Naive thymus-derived CD4-positive, alpha-beta T cell (primary cell): ENCODE results near the gene SMC1A. TPM values are rescaled to one million over a fixed set of nuclear protein-coding genes. Genes with fewer than 3 reads are reported as not detected.
"Not testable (repeated sequence)": the region's sequence is repeated elsewhere in the genome, so short reads cannot be mapped to it uniquely, and the experiment has no call there.

ENCODE experiments used
- ATAC-seq: fragments of 150-1000 bp; cut with Tn5 transposase; 2 replicates; pipeline ENCODE4 v1.10.0; 2021; ENCODE audit warnings: mild to moderate bottlenecking, moderate library complexity
- CTCF ChIA-PET: fragments of 350-600 bp; sonication (Branson Sonifier 250); formaldehyde crosslinking; loops from one replicate; lab custom pipeline; 2021; ENCODE audit warnings: antibody characterized with exemption; lab: Charles Lee
- POLR2A ChIA-PET: fragments of 350-600 bp; sonication (Branson Sonifier 250); formaldehyde crosslinking; loops from one replicate; lab custom pipeline; 2021; ENCODE audit warnings: antibody characterized with exemption, inconsistent platforms; lab: Charles Lee
- DNase-seq, 9 donors: peaks; one replicate each; pipeline versions ENCODE4 v3.0.0 to v3.0.0-alpha.2; 2020 to 2022; ENCODE audit warnings: mixed read lengths in 1 of 9
- H3K27ac ChIP-seq: one replicate; pipeline ENCODE4 v1.7.0; 2013; ENCODE audit warnings: mild to moderate bottlenecking, low read depth, low read length, moderate library complexity
- H3K27me3 ChIP-seq, 2 donors: one replicate each; pipeline ENCODE4 v1.7.0; 2013; ENCODE audit warnings: low read length in 2 of 2, mild to moderate bottlenecking in 2 of 2, moderate library complexity in 2 of 2; ENCODE audit not compliant: control insufficient read depth in 2 of 2, insufficient read depth in 2 of 2
- H3K36me3 ChIP-seq, 3 experiments: 1 replicate in 2 of 3; 2 replicates in 1 of 3; pipeline ENCODE4 v1.7.0; 2013; ENCODE audit warnings: low read length in 3 of 3, mild to moderate bottlenecking in 3 of 3, moderate library complexity in 1 of 3; ENCODE audit not compliant: insufficient read depth in 3 of 3, control insufficient read depth in 2 of 3
- H3K4me1 ChIP-seq, 2 donors: one replicate each; pipeline ENCODE4 v1.7.0; 2013; ENCODE audit warnings: low read length in 2 of 2, mild to moderate bottlenecking in 2 of 2, moderate library complexity in 1 of 2; ENCODE audit not compliant: control insufficient read depth in 2 of 2, insufficient read depth in 2 of 2
- H3K4me3 ChIP-seq: 2 replicates; pipeline ENCODE4 v1.7.0; 2013; ENCODE audit warnings: mild to moderate bottlenecking, low read length
- H3K9me3 ChIP-seq, 3 experiments: 1 replicate in 2 of 3; 2 replicates in 1 of 3; pipeline ENCODE4 v1.7.0; 2013; ENCODE audit warnings: low read length in 3 of 3; ENCODE audit not compliant: control insufficient read depth in 2 of 3
- H3K27ac Mint-ChIP-seq, 9 donors: one replicate each; pipeline ENCODE4 v1.8.0; 2020 to 2022; ENCODE audit warnings: mixed read lengths in 9 of 9, mild to moderate bottlenecking in 8 of 9, moderate library complexity in 5 of 9, inconsistent platforms in 2 of 9
- H3K27me3 Mint-ChIP-seq, 5 donors: one replicate each; pipeline ENCODE4 v1.8.0; 2021 to 2022; ENCODE audit warnings: mixed read lengths in 5 of 5, mild to moderate bottlenecking in 1 of 5
- H3K36me3 Mint-ChIP-seq, 5 donors: one replicate each; pipeline ENCODE4 v1.8.0; 2020 to 2022; ENCODE audit warnings: mixed read lengths in 5 of 5, mild to moderate bottlenecking in 3 of 5, inconsistent platforms in 1 of 5
- H3K4me1 Mint-ChIP-seq, 7 donors: one replicate each; pipeline ENCODE4 v1.8.0; 2020 to 2022; ENCODE audit warnings: mixed read lengths in 7 of 7, mild to moderate bottlenecking in 3 of 7, inconsistent platforms in 1 of 7
- H3K4me3 Mint-ChIP-seq, 10 donors: one replicate each; pipeline ENCODE4 v1.8.0; 2020 to 2022; ENCODE audit warnings: mild to moderate bottlenecking in 10 of 10, mixed read lengths in 10 of 10, moderate library complexity in 6 of 10, inconsistent platforms in 2 of 10
- H3K9me3 Mint-ChIP-seq, 11 donors: one replicate each; pipeline ENCODE4 v1.8.0; 2020 to 2022; ENCODE audit warnings: mixed read lengths in 11 of 11, mild to moderate bottlenecking in 4 of 11, inconsistent platforms in 1 of 11, moderate library complexity in 1 of 11
- intact Hi-C, 2 donors: fragments of 100-400 bp; cut with micrococcal nuclease; formaldehyde crosslinking; loops; one replicate each; pipeline ENCODE4 v1.15.1; 2023
- polyA plus RNA-seq, 2 donors: library from polyadenylated mRNA; unstranded; fragments of 300-500 nt; fragmentation: Illumina TruSeq; gene quantifications; one replicate each; pipeline ENCODE4 v1.2.3, GENCODE V29; 2021
- total RNA-seq, 6 experiments: library from RNA in 5 of 6; stranded (reverse) in 5 of 6; gene quantifications; 1 replicate in 5 of 6; 2 replicates in 1 of 6; pipeline ENCODE4 v1.2.3 and lab custom pipeline; 2021 to 2026

The SMC1A gene
- total and polyA plus RNA-seq, 7 experiments from 2014 or later: 53.0 to 108 (median 67.7) TPM

DNA sequence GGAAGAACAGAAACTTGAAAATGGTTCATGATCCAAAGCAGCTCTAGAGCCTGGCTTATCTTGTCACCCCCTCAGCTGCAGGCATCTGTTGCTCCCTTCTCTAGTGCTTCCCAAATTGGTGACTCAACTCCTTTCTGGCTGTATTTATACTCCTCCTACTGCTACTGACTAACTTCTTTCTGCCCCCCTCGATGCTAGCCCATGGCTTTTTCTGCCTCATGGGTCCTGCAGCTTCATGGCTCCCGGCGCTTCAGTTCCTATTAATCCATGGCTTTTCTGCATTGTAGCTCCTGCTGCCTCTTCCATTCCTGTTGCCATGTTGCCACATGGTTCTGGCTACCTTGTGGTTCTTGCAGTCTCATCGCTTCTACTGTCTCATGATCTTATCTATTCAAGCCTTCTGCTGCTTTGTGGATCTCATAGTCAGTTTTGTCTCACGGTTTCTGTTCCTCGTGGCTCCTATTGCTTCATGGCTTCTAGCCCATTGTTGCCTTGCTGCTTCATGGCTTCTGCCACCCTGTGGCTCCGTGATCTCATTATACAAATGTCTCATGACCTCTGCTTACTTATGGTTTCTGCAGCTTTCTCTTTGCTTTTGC, 48.1 kb downstream of the SMC1A start:
- CTCF ChIA-PET: no interaction called here
- intact Hi-C loops: no loop called here
- H3K27ac ChIP-seq: no peak overlapping the region
- no peaks in the 10 kb centered on the region for H3K9me3 ChIP-seq
- peaks cover 0 to 15% (median 0%) of the 10 kb centered on the region in 3 experiments for H3K36me3 ChIP-seq
- POLR2A ChIA-PET: no interaction called here
- DNase-seq (no peak), ATAC-seq (peak; percentile 41)
- Mint-ChIP-seq H3K4me1 (peaks cover 0 to 3% (median 0%) of the 10 kb centered on the region in 7 donors), H3K27me3 (no peaks in the 10 kb centered on the region), H3K9me3 (peaks cover 0 to 4% (median 0%) of the 10 kb centered on the region in 11 donors), H3K27ac (peak overlapping the region in 4 of 9 donors; percentile 31 to 63 (median 42)), H3K4me3 (no peak overlapping the region), H3K36me3 (peaks cover 0 to 40% (median 6%) of the 10 kb centered on the region in 5 donors)
- no peaks in the 10 kb centered on the region for H3K27me3 ChIP-seq
- no peak overlapping the region for H3K4me3 ChIP-seq
- no peaks in the 10 kb centered on the region for H3K4me1 ChIP-seq

DNA sequence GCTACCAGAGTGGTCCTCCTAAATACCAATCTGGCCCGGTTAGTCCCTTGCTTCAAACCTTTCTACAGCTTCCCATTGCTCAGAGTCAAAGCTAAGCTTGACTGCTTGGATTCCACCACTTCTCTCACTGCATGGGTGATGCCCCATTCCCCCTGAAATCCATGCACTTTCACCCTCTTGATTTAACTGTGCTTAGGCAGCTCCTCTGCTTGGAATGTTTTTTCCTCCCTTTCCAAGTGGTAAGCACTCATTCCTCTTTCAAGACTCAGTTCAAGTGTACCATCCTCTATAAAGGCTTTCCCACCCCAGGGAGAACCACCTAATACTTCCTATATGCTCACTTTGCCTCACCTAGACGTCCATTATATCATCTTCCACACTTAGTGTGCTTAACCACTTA, 49.1 kb downstream of the SMC1A start:
- Histone ChIP-seq H3K27ac (no peak overlapping the region), H3K4me3 (no peak overlapping the region), H3K27me3 (no peaks in the 10 kb centered on the region), H3K9me3 (no peaks in the 10 kb centered on the region), H3K36me3 (peaks cover 0 to 5% (median 0%) of the 10 kb centered on the region in 3 experiments), H3K4me1 (no peaks in the 10 kb centered on the region)
- Mint-ChIP-seq H3K27me3 (no peaks in the 10 kb centered on the region), H3K4me1 (peaks cover 0 to 3% (median 0%) of the 10 kb centered on the region in 7 donors), H3K27ac (peak overlapping the region in 1 of 9 donors; percentile 2), H3K4me3 (no peak overlapping the region), H3K9me3 (peaks cover 0 to 4% (median 0%) of the 10 kb centered on the region in 11 donors), H3K36me3 (peaks cover 0 to 39% (median 5%) of the 10 kb centered on the region in 5 donors)
- DNase-seq: no peak
- ATAC-seq: no peak
- POLR2A ChIA-PET: interaction anchor here (0.6 kb wide), 1 partner anchor 811 kb away, joined by 3 read pairs; no protein-coding TSS in a partner anchor
- CTCF ChIA-PET: no interaction called here
- intact Hi-C loops: no loop called here

- CTCF ChIA-PET, H3K4me3 Mint-ChIP-seq, ATAC-seq, POLR2A ChIA-PET, H3K27ac Mint-ChIP-seq, H3K36me3 ChIP-seq, H3K27ac ChIP-seq, DNase-seq, H3K9me3 ChIP-seq, H3K27me3 ChIP-seq, H3K4me1 Mint-ChIP-seq, H3K4me3 ChIP-seq, intact Hi-C loops, H3K27me3 Mint-ChIP-seq, H3K4me1 ChIP-seq, H3K9me3 Mint-ChIP-seq: not testable (repeated sequence)
- peaks cover 0 to 40% (median 5%) of the 10 kb centered on the region in 5 donors for H3K36me3 Mint-ChIP-seq
Measured at GRCh38 chrX:53366454-53366853, 56.0 kb downstream of the SMC1A start.

GRCh38 chrX:53362449-53362848, 60.0 kb downstream of the SMC1A start:
- ChIA-PET CTCF (no interaction called here), POLR2A (no interaction called here)
- peaks cover 0 to 4% (median 0%) of the 10 kb centered on the region in 7 donors for H3K4me1 Mint-ChIP-seq
- Histone ChIP-seq H3K27me3 (no peaks in the 10 kb centered on the region), H3K4me1 (no peaks in the 10 kb centered on the region), H3K27ac (no peak overlapping the region), H3K9me3 (no peaks in the 10 kb centered on the region), H3K36me3 (no peaks in the 10 kb centered on the region), H3K4me3 (no peak overlapping the region)
- no peaks in the 10 kb centered on the region for H3K27me3 Mint-ChIP-seq
- ATAC-seq: no peak
- intact Hi-C loops: no loop called here
- H3K27ac Mint-ChIP-seq: no peak overlapping the region
- no peak overlapping the region for H3K4me3 Mint-ChIP-seq
- peaks cover 0 to 28% (median 5%) of the 10 kb centered on the region in 5 donors for H3K36me3 Mint-ChIP-seq
- no peak for DNase-seq
- H3K9me3 Mint-ChIP-seq: peaks cover 0 to 4% (median 0%) of the 10 kb centered on the region in 11 donors

DNA sequence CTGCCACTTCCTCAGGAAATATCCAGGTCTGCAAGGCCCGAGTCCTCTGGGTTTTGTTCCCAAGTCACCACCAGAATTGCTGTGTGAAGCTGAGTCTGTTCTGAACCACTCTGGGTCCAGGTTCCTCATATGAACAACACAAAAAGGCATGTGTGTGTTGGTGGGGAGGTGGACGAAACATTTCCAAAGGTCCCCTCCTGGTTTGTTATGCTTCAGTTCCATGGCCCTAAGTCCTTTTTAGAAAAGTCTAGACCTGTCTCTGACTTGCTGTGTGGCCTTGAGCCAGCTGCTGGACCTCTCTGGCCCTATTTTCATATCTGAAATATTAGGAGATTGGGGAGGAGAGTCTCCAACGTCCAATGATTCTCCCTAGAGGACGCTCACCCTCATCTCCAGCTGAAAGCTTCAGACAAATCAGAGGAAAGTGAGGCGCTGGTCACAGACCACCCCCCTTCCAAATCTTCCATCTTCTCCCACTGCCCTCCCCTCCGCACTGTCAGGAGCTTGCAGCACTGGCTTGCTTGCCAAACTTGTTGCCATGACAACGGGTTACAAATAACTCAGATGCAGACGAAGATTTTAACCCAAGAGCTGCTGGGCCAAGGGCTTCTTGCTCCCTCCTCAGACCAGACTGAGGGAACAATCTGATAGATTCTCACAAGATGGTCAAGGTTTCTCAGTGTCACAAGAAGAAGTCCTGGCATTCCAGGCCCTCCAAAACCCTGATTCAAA, 64.5 kb downstream of the SMC1A start:
- Histone ChIP-seq H3K9me3 (no peaks in the 10 kb centered on the region), H3K4me1 (no peaks in the 10 kb centered on the region), H3K27ac (no peak overlapping the region), H3K4me3 (no peak overlapping the region), H3K27me3 (no peaks in the 10 kb centered on the region), H3K36me3 (no peaks in the 10 kb centered on the region)
- H3K9me3 Mint-ChIP-seq: peaks cover 0 to 4% (median 0%) of the 10 kb centered on the region in 11 donors
- H3K4me1 Mint-ChIP-seq: peaks cover 0 to 5% (median 0%) of the 10 kb centered on the region in 7 donors
- peak overlapping the region in 1 of 9 donors; percentile 62 for H3K27ac Mint-ChIP-seq
- ChIA-PET CTCF (no interaction called here), POLR2A (no interaction called here)
- intact Hi-C loops: no loop called here
- H3K27me3 Mint-ChIP-seq: no peaks in the 10 kb centered on the region
- DNase-seq (no peak), ATAC-seq (no peak)
- no peak overlapping the region for H3K4me3 Mint-ChIP-seq
- H3K36me3 Mint-ChIP-seq: peaks cover 0 to 2% (median 0%) of the 10 kb centered on the region in 5 donors

- Mint-ChIP-seq H3K27me3 (no peaks in the 10 kb centered on the region), H3K9me3 (peaks cover 0 to 12% (median 0%) of the 10 kb centered on the region in 11 donors), H3K4me1 (peaks cover 0 to 5% (median 0%) of the 10 kb centered on the region in 7 donors), H3K36me3 (no peaks in the 10 kb centered on the region), H3K27ac (peak overlapping the region in 1 of 9 donors; percentile 74), H3K4me3 (no peak overlapping the region)
- Histone ChIP-seq H3K4me3 (no peak overlapping the region), H3K9me3 (no peaks in the 10 kb centered on the region), H3K27ac (no peak overlapping the region), H3K27me3 (no peaks in the 10 kb centered on the region), H3K4me1 (no peaks in the 10 kb centered on the region), H3K36me3 (no peaks in the 10 kb centered on the region)
- POLR2A ChIA-PET: no interaction called here
- DNase-seq (peak in 2 of 9 donors; percentile 4 to 21), ATAC-seq (no peak)
- intact Hi-C loops: no loop called here
- CTCF ChIA-PET: no interaction called here
Measured at GRCh38 chrX:53356186-53356585, 66.3 kb downstream of the SMC1A start.
